ENCODE data around the gene NT5C2.

NT5C2 gene

GRCh38 chr10:103193107-103193819 is at the start of gene NT5C2:
Gene NT5C2 (minus strand): TSS chr10:103193272. CDS start chr10:103174958, 18,314 bp downstream.
- H3K4me3 ChIP-seq, result peak within 1 kb of the TSS; percentile 85
- H3K36me3 ChIP-seq (ENCODE audit: insufficient read depth, low read length), result no peaks in the 10 kb centered on the region
- H3K27ac ChIP-seq, result no peak within 1 kb of the TSS
- H3K9ac ChIP-seq (ENCODE audit: insufficient read length), result peak within 1 kb of the TSS; percentile 81
- H3K9me3 ChIP-seq (ENCODE audit: low read depth, low read length), result no peaks in the 10 kb centered on the region
- no peak for TF ChIP-seq FOXP2 (optimal IDR thresholded peaks at IDR 0.05; ENCODE audit: control extremely low read depth, extremely low read length, insufficient read depth)
- no peak for TF ChIP-seq POLR2AphosphoS5 (IDR thresholded peaks at IDR 0.05; ENCODE audit: borderline replicate concordance, low read depth, low read length)
- TF ChIP-seq EZH2 (IDR thresholded peaks at IDR 0.05), result no peak
- no peak for DNase-seq (ENCODE audit: low read depth, low spot score)

GRCh38 chr10:103241262-103242011 is 48.4 kb upstream of the NT5C2 start:
- Histone ChIP-seq H3K27ac (no peak overlapping the region), H3K9me3 (ENCODE audit: low read depth, low read length) (no peaks in the 10 kb centered on the region), H3K9ac (ENCODE audit: insufficient read length) (no peak overlapping the region), H3K4me3 (no peak overlapping the region), H3K36me3 (ENCODE audit: insufficient read depth, low read length) (no peaks in the 10 kb centered on the region)
- DNase-seq (ENCODE audit: low read depth, low spot score), result no peak
- TF ChIP-seq POLR2AphosphoS5 (IDR thresholded peaks at IDR 0.05; ENCODE audit: borderline replicate concordance, low read depth, low read length) (no peak), FOXP2 (optimal IDR thresholded peaks at IDR 0.05; ENCODE audit: control extremely low read depth, extremely low read length, insufficient read depth) (no peak), EZH2 (IDR thresholded peaks at IDR 0.05) (no peak)

- Histone ChIP-seq H3K27ac (no peak overlapping the region), H3K9me3 (ENCODE audit: low read depth, low read length) (no peaks in the 10 kb centered on the region), H3K9ac (ENCODE audit: insufficient read length) (no peak overlapping the region), H3K36me3 (ENCODE audit: insufficient read depth, low read length) (no peaks in the 10 kb centered on the region), H3K4me3 (no peak overlapping the region)
- TF ChIP-seq POLR2AphosphoS5 (IDR thresholded peaks at IDR 0.05; ENCODE audit: borderline replicate concordance, low read depth, low read length), result no peak
- TF ChIP-seq FOXP2 (optimal IDR thresholded peaks at IDR 0.05; ENCODE audit: control extremely low read depth, extremely low read length, insufficient read depth), result no peak
- no peak for TF ChIP-seq EZH2 (IDR thresholded peaks at IDR 0.05)
- no peak for DNase-seq (ENCODE audit: low read depth, low spot score)
These were observed 45.6 kb upstream of the NT5C2 start for GRCh38 chr10:103238506-103239252.

GRCh38 chr10:103235775-103236174 is 42.7 kb upstream of the NT5C2 start:
- Histone ChIP-seq H3K27ac (no peak overlapping the region), H3K36me3 (ENCODE audit: insufficient read depth, low read length) (no peaks in the 10 kb centered on the region), H3K9me3 (ENCODE audit: low read depth, low read length) (no peaks in the 10 kb centered on the region), H3K4me3 (no peak overlapping the region), H3K9ac (ENCODE audit: insufficient read length) (no peak overlapping the region)
- no peak for TF ChIP-seq FOXP2 (optimal IDR thresholded peaks at IDR 0.05; ENCODE audit: control extremely low read depth, extremely low read length, insufficient read depth)
- TF ChIP-seq POLR2AphosphoS5 (IDR thresholded peaks at IDR 0.05; ENCODE audit: borderline replicate concordance, low read depth, low read length), result no peak
- no peak for TF ChIP-seq EZH2 (IDR thresholded peaks at IDR 0.05)
- DNase-seq (ENCODE audit: low read depth, low spot score), result no peak

GRCh38 chr10:103232772-103233488 is 39.9 kb upstream of the NT5C2 start:
- Histone ChIP-seq H3K4me3 (no peak overlapping the region), H3K36me3 (ENCODE audit: insufficient read depth, low read length) (no peaks in the 10 kb centered on the region), H3K27ac (no peak overlapping the region), H3K9ac (ENCODE audit: insufficient read length) (no peak overlapping the region), H3K9me3 (ENCODE audit: low read depth, low read length) (no peaks in the 10 kb centered on the region)
- no peak for DNase-seq (ENCODE audit: low read depth, low spot score)
- TF ChIP-seq POLR2AphosphoS5 (IDR thresholded peaks at IDR 0.05; ENCODE audit: borderline replicate concordance, low read depth, low read length), result no peak
- no peak for TF ChIP-seq EZH2 (IDR thresholded peaks at IDR 0.05)
- no peak for TF ChIP-seq FOXP2 (optimal IDR thresholded peaks at IDR 0.05; ENCODE audit: control extremely low read depth, extremely low read length, insufficient read depth)

- TF ChIP-seq EZH2 (IDR thresholded peaks at IDR 0.05) (no peak), POLR2AphosphoS5 (IDR thresholded peaks at IDR 0.05; ENCODE audit: borderline replicate concordance, low read depth, low read length) (no peak), FOXP2 (optimal IDR thresholded peaks at IDR 0.05; ENCODE audit: control extremely low read depth, extremely low read length, insufficient read depth) (no peak)
- H3K9me3 ChIP-seq (ENCODE audit: low read depth, low read length), result no peaks in the 10 kb centered on the region
- H3K36me3 ChIP-seq (ENCODE audit: insufficient read depth, low read length), result no peaks in the 10 kb centered on the region
- no peak overlapping the region for H3K4me3 ChIP-seq
- no peak overlapping the region for H3K9ac ChIP-seq (ENCODE audit: insufficient read length)
- H3K27ac ChIP-seq, result no peak overlapping the region
- DNase-seq (ENCODE audit: low read depth, low spot score), result no peak
These were observed 39.1 kb upstream of the NT5C2 start for GRCh38 chr10:103232131-103232673.

GRCh38 chr10:103231047-103231551 is 38.0 kb upstream of the NT5C2 start:
- TF ChIP-seq FOXP2 (optimal IDR thresholded peaks at IDR 0.05; ENCODE audit: control extremely low read depth, extremely low read length, insufficient read depth) (no peak), EZH2 (IDR thresholded peaks at IDR 0.05) (no peak), POLR2AphosphoS5 (IDR thresholded peaks at IDR 0.05; ENCODE audit: borderline replicate concordance, low read depth, low read length) (no peak)
- Histone ChIP-seq H3K4me3 (no peak overlapping the region), H3K27ac (no peak overlapping the region), H3K9me3 (ENCODE audit: low read depth, low read length) (no peaks in the 10 kb centered on the region), H3K36me3 (ENCODE audit: insufficient read depth, low read length) (no peaks in the 10 kb centered on the region), H3K9ac (ENCODE audit: insufficient read length) (no peak overlapping the region)
- DNase-seq (ENCODE audit: low read depth, low spot score), result no peak

Data from SK-N-MC (cell line).